H1 (cell line): ENCODE data around the gene MED19.

Experiments used
- CTCF ChIP-seq, 3 experiments: IDR thresholded peaks; 1 replicate in 2 of 3; 2 replicates in 1 of 3; pipeline versions ENCODE4 v1.5.1 to v1.6.1; 2011; ENCODE audit warnings: low read length in 3 of 3, mild to moderate bottlenecking in 3 of 3, inconsistent platforms in 2 of 3, low read depth in 1 of 3, moderate library complexity in 1 of 3; ENCODE audit not compliant: insufficient read depth in 1 of 3; ENCODE audit errors: control extremely low read depth in 1 of 3
- EP300 ChIP-seq, 2 experiments: IDR thresholded peaks; 1 replicate in 1 of 2; 2 replicates in 1 of 2; pipeline ENCODE4 v1.6.1; 2011 to 2012; ENCODE audit warnings: low read depth in 2 of 2, low read length in 2 of 2, mild to moderate bottlenecking in 2 of 2, borderline replicate concordance in 1 of 2, inconsistent platforms in 1 of 2, moderate library complexity in 1 of 2
- RAD21 ChIP-seq, 2 experiments: IDR thresholded peaks in 1 of 2; conservative IDR thresholded peaks in 1 of 2; 2 replicates each; pipeline ENCODE4 v1.6.1; 2011; ENCODE audit warnings: low read depth in 2 of 2, low read length in 2 of 2, improper control_type of control experiment in 1 of 2, inconsistent platforms in 1 of 2, mild to moderate bottlenecking in 1 of 2, moderate library complexity in 1 of 2
- SIX5 ChIP-seq: IDR thresholded peaks from 2 replicates; pipeline ENCODE4 v1.6.1; 2011; ENCODE audit warnings: mild to moderate bottlenecking, low read depth, low read length

DNA sequence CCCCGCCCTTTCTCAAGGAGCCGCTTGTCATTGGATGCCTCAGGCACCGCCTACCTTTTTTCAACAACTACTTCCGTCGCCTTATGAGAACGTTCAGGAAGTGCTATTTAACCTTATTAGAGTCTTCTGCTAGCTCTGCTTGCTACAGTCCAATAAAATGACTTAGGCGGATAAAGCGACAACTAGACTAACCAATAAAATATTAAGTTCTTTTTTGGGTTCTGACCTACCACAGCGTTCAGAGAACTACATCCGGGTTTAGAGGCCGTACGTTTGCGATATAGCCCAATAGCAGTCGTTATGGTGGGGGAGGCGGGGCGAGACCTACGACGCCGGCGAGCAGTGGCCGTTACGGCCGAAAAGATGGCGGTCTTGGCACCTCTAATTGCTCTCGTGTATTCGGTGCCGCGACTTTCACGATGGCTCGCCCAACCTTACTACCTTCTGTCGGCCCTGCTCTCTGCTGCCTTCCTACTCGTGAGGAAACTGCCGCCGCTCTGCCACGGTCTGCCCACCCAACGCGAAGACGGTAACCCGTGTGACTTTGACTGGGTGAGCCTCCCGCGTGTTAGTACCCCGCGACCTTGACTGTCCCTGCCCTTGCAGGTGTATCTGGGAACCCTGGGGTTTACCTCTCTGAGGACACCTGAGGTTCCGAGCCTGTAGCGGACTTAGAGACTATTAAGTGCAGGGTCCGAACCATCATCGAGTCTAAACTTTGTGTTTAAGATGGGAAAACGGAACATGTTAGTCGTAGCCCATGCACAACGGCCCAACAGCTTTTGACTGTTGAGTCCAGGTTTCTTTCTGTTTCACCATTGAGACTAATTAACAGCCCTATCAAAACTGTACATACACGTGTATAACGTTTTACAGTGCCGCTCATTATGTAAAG lies 488 bp upstream of the MED19 start, which contains the start of gene TMX2:
- TF ChIP-seq SIX5 (no peak), EP300 (IDR thresholded peaks at IDR 0.05; ENCODE audit: borderline replicate concordance in 1 of 2, low read depth in 2 of 2, low read length in 2 of 2) (no peak), RAD21 (IDR thresholded peaks at IDR 0.05 in 1 of 2, conservative IDR thresholded peaks at IDR 0.05 in 1 of 2; ENCODE audit: low read depth in 2 of 2, low read length in 2 of 2) (no peak), CTCF (IDR thresholded peaks at IDR 0.05; ENCODE audit: control extremely low read depth in 1 of 3, insufficient read depth in 1 of 3, low read depth in 1 of 3, low read length in 3 of 3) (no peak)
